SK-N-MC (cell line): ENCODE measurements around the gene PIGO.

ENCODE experiments used
- EZH2 ChIP-seq: fragments of 200-600 bp; sonication (generic); IDR thresholded peaks from one replicate; pipeline ENCODE4 v1.6.1; 2017; ENCODE audit warnings: antibody characterized with exemption
- POLR2AphosphoS5 ChIP-seq: IDR thresholded peaks from 2 replicates; pipeline ENCODE4 v1.6.1; 2012; ENCODE audit warnings: mild to moderate bottlenecking, low read depth, low read length, borderline replicate concordance

DNA sequence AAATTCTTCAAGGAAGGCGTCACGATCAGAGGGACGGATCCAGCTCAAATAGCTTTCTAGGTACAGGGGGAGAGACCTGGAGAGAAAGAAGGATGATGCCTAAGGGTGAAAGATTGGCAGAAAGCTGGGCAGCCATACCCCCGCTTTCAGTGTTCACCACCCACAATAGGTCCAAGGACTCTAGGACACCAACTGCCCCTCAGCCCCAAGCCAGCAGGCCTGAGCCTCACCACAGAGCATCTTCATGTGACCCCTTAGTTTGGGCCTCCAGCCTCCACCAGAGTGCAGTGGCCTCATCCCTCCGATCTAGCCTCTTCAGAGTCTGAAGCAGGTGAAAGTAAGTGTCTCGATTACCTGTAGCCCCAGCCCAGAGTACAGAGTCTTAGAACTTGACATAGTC is 22.2 kb downstream of the PIGO start:
- TF ChIP-seq EZH2 (no peak), POLR2AphosphoS5 (no peak)
